ENCODE data around the gene ACSF3.
"Not testable (repeated sequence)": the region's sequence is repeated elsewhere in the genome, so short reads cannot be mapped to it uniquely, and the experiment has no call there.

The ACSF3 gene

DNA sequence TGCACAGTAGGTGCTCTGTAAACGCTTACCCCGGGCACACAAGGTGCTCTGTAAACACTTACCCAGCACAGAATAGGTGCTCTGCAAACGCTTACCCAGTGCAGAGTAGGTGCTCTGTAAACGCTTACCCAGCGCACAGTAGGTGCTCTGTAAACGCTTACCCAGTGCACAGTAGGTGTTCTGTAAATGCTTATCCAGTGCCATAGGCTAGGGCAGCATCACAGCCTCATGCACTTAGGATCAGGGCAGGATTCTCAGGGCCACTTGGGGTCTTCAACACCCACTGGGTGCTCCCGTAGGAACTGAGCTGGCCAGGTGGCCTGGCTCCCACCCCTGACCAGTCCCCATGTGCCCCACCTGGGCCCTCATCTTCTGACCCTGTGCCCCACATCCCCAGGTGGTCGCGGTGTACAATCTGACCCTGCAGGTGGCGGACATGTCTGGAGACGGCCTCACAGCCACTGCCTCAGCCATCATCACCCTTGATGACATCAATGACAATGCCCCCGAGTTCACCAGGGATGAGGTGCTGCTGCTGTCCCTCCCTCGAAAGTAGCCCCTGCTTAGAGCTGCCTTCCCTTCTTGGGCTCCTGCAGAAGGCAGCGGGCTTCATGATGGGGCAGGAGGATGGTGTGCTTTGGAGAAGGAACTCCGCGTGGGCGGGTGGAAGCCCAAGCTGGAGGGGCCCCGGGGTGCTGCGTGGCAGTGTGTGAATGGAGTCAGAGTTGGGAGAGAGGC lies 93.5 kb downstream of the ACSF3 start:
- DNase-seq (ENCODE audit: low read depth in 1 of 2, low spot score in 1 of 2): no peak

- no peak for DNase-seq (ENCODE audit: low read depth in 1 of 2, low spot score in 1 of 2)
These were observed 94.2 kb downstream of the ACSF3 start for GRCh38 chr16:89187770-89188392.

DNA sequence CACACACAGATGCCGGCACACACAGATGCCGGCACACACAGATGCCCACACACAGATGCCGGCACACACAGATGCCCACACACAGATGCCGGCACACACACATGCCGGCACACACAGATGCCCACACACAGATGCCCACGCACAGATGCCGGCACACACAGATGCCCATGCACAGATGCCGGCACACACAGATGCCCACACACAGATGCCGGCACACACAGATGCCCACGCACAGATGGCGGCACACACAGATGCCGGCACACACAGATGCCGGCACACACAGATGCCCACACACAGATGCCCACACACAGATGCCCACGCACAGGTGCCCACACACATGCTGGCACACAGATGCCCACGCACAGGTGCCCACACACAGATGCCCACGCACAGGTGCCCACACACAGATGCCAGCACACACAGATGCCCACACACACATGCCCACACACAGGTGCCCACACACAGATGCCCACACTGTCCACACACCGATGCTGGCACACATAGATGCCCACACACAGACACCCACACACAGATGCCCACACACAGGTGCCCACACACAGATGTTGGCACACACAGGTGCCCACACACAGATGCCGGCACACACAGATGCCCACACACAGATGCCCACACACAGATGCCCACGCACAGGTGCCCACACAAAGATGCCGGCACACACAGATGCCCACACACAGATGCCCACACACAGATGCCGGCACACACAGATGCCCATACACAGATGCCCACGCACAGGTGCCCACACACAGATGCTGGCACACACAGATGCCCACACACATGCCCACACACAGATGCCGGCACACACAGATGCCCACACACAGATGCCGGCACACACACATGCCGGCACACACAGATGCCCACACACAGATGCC lies 95.1 kb downstream of the ACSF3 start:
- not testable (repeated sequence) for DNase-seq (ENCODE audit: low read depth in 1 of 2, low spot score in 1 of 2)

DNA sequence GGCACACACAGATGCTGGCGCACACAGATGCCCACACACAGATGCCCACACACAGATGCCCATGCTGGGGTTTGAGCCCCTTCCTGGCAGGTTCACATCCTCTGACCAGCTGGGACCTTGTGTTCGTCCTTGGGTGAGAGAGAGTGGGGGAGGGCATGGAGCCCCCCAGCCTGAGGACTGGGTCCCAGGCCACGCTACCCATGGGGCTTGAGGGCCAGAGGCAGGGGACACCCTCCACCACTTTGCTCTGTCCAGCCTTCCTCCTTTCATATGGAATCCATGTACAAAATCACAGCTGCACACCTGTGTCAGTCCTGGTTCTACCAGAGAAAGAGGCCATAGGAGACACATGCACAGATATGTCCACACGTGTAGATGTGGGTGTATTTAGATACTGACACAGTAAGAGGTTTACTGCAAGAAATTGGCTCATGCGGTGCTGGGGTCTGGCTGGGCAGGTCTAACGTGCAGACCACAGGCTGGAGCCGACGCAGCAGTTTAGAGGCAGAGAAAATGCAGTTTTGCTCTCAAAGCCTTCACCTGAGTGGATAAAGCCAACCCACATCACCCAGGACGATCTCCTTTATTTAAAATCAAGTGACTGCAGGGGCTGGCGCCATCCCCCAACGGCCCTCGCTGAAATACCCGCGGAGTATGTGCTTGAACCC lies 95.8 kb downstream of the ACSF3 start:
- DNase-seq (ENCODE audit: low read depth in 1 of 2, low spot score in 1 of 2): no peak

GRCh38 chr16:89190150-89190958 lies 96.7 kb downstream of the ACSF3 start:
- no peak for DNase-seq (ENCODE audit: low read depth in 1 of 2, low spot score in 1 of 2)

DNA sequence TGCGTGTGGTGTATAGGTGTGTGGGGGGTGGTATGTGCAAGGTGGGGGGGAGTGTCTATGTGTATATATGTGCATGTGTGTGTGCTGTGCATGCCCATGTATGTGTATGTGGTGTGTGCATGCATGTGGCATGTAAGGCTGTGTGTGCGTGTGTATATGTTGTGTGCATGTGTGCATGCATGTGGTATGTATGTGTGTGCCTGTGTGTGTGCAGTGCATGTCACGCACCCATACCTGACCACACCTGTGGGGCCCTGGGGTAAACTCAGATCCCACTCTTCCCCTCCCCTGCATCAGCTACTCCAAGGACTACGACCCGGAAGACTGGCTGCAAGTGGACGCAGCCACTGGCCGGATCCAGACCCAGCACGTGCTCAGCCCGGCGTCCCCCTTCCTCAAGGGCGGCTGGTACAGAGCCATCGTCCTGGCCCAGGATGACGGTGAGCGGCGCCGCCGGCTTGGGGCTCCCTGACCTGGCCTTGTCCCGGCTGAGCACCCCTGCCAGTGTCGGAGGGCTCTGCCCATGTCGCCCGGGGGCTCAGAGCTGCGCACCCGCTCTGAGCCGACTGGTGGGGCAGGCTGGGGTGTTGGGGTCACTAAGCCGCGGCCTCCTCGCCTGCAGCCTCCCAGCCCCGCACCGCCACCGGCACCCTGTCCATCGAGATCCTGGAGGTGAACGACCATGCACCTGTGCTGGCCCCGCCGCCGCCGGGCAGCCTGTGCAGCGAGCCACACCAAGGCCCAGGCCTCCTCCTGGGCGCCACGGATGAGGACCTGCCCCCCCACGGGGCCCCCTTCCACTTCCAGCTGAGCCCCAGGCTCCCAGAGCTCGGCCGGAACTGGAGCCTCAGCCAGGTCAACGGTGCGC lies 97.6 kb downstream of the ACSF3 start:
- no peak for DNase-seq (ENCODE audit: low read depth in 1 of 2, low spot score in 1 of 2)

- no peak for DNase-seq (ENCODE audit: low read depth in 1 of 2, low spot score in 1 of 2)
These were observed 98.2 kb downstream of the ACSF3 start for GRCh38 chr16:89191901-89192185.

DNA sequence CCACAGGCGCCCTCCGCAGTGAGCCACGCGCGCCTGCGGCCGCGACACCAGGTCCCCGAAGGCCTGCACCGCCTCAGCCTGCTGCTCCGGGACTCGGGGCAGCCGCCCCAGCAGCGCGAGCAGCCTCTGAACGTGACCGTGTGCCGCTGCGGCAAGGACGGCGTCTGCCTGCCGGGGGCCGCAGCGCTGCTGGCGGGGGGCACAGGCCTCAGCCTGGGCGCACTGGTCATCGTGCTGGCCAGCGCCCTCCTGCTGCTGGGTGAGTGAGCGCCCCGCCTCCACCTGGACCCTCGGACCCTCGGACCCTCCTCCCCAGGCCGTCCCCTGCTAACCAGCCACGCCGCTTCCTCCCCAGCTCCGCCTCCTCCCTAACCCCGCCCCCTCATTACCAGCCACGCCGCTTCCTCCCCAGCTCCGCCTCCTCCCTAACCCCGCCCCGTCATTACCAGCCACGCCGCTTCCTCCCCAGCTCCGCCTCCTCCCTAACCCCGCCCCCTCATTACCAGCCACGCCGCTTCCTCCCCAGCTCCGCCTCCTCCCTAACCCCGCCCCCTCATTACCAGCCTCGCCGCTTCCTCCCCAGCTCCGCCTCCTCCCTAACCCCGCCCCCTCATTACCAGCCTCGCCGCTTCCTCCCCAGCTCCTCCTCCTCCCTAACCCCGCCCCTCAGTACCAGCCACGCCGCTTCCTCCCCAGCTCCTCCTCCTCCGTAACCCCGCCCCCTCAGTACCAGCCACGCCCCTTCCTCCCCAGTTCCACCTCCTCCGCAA lies 98.7 kb downstream of the ACSF3 start:
- DNase-seq (ENCODE audit: low read depth in 1 of 2, low spot score in 1 of 2): not testable (repeated sequence)

DNA sequence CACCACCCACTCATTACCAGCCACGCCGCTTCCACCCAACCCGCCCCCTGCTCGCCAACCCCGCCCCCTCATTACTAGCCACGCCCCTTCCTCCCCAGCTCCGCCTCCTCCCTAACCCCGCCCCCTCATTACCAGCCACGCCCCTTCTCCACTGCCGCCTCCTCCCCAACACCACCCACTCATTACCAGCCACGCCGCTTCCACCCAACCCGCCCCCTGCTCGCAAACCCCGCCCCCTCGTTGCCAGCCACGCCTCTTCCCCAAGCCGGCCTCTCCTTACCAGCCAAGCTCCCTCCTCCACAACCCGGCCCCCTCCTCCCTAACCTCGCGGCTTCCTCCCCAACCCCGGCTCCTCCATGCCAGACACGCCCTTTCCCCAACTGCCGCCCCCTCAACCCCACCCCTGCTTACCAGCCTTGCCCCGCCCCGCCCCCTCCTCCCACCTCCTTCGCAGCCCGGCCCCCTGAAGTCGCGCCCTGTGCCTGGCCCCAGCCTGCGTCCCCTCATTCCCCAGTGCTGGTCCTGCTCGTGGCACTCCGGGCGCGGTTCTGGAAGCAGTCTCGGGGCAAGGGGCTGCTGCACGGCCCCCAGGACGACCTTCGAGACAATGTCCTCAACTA lies 99.4 kb downstream of the ACSF3 start:
- DNase-seq (ENCODE audit: low read depth in 1 of 2, low spot score in 1 of 2): peak in 1 of 2 donors; percentile 71

- DNase-seq (ENCODE audit: low read depth in 1 of 2, low spot score in 1 of 2): no peak
These were observed 100.1 kb downstream of the ACSF3 start for GRCh38 chr16:89193576-89194293.

DNA sequence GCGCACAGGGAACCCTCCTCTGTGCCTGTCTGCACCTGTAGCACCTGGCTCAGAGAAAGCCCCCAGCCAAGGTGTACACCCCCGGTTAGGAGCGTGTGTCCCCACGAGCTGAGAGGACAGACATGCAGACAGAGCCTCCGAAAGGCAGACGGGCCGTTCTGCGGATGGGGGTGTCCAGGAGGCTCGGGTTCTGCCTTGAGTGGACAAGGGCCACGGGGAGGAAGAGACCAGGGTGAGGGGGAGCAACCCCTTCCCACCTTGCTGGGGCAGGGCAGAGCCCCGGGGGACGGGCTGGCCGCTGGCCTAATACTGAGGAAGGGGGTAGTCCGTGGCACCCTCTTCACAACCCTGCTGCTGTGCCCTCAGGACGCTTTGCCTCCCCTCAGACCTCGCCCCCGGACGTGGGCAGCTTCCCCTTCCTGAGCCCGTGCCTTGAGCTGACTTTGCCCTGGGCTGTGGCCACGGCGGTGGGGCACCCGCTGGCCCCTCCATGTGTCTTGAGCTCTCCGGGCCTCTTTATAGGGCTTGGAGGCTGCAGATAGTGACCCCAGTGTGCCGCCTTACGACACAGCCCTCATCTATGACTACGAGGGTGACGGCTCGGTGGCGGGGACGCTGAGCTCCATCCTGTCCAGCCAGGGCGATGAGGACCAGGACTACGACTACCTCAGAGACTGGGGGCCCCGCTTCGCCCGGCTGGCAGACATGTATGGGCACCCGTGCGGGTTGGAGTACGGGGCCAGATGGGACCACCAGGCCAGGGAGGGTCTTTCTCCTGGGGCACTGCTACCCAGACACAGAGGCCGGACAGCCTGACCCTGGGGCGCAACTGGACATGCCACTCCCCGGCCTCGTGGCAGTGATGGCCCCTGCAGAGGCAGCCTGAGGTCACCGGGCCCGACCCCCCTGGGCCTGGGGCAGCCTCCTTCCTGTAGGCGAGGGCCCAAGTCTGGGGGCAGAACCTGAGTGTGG lies 101.0 kb downstream of the ACSF3 start:
- no peak for DNase-seq (ENCODE audit: low read depth in 1 of 2, low spot score in 1 of 2)

GRCh38 chr16:89195521-89196171 lies 102.0 kb downstream of the ACSF3 start:
- no peak for DNase-seq (ENCODE audit: low read depth in 1 of 2, low spot score in 1 of 2)

DNA sequence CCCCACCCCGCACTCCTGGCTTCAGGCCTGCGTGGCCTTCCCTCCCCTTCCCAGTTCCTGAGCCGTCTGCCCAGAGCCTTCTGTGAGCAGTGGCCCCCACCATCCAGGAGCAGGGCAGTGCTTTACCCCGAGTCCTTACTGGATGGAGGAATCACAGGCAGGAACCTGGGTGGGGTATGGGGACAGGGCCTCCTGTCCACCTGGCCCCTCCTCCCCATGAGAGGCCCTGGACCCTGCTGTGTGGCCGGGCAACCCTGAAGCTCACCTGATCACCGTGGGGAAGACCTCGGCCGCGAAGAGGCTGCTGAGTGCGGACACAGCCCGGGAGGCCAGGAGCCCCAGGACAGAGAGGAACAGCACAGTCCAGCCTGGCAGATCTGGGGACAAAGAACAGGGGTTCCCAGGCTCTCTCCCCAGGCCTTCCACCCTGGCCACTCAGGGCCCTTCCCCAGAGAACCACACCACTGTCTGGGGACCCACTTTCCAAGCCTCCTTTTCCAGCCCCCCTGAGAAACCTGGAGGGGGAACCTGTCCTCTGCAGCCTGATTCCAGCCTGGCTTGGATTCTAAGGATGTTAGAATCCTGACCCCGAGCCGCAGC lies 103.5 kb downstream of the ACSF3 start:
- DNase-seq (ENCODE audit: low read depth in 1 of 2, low spot score in 1 of 2): no peak

DNA sequence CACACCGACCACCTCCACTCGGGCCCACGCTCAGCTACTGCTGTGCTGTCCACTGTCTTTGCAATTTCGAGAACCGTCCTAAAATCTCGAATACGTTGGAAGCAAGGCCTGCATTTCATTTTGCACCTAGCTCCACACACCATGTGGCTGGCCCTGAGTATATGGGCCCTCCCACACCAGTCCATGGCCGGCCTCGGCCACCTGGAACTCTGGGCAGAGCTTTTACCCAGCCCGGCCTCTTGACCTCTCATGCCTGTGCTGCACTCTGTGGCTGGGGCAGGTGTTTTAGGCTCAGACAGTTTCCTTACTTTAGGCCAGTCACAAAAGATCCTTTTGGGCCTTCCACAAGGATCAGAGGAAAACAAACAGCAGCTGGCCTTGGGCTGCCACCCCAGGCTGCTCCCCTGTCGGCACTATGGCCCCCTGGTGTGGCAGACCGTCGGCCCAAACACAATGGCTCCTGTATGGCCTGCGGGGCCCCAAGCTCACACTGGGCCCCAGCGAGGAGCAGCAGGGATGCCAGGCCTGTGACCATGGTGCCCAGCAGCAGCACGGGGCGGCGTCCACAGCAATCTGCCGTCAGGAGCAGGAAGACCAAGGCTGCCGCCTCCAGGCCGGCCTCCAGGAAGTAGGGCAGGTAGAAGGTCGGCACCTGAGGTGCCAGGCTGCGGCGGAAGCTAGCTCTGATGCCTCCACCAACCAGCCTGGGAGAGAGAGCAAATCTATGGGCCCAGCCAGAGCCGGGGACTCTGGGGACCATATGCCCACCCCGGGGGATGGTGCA lies 104.2 kb downstream of the ACSF3 start:
- DNase-seq (ENCODE audit: low read depth in 1 of 2, low spot score in 1 of 2): no peak

Data from activated T-helper 1 cell treated with anti-CD3 and anti-CD28 coated beads, Interleukin-2, amount 50 U/mL, for 16 hours (primary cell).